Measurements from ENCODE around the gene SLC17A7.
"Not testable (repeated sequence)": the region's sequence is repeated elsewhere in the genome, so short reads cannot be mapped to it uniquely, and the experiment has no call there.

The SLC17A7 gene

DNA sequence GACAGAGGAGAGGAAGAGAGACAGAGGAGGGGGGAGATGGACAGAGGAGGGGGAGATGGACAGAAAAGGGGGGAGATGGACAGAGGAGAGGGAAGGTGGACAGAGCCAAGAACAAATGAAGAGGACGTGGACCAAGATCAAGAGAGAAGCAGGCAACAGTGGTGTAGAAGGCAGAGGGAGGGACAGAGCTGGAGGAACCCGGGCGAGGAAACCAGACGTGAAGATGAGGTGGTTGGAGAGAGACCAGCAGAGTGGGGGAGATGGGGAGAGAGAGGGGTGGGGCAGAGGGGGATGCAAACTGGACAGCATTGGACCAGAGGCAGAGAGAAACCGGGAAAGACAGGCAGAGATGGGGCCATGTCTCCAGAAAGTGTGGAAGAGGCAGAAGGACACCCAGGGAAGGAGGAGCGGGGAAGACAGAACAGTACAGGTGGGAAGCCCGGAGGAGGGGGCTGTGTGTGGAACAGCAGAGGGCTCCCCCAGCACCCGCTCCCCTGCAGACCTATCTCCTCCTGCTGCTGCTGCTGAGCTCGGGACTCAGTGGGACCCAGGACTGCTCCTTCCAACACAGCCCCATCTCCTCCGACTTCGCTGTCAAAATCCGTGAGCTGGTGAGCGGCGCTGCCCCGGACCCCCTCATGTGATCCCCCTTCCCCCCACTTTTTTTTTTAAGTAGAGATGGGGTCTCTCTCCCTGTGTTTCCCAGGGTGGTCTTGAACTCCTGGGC is 34.0 kb upstream of the SLC17A7 start:
- ATAC-seq, result no peak
- TF ChIP-seq BACH2 (CRISPR knock-in tag; IDR thresholded peaks at IDR 0.05; ENCODE audit: borderline replicate concordance) (no peak), ISL1 (CRISPR knock-in tag; IDR thresholded peaks at IDR 0.05) (no peak)

DNA sequence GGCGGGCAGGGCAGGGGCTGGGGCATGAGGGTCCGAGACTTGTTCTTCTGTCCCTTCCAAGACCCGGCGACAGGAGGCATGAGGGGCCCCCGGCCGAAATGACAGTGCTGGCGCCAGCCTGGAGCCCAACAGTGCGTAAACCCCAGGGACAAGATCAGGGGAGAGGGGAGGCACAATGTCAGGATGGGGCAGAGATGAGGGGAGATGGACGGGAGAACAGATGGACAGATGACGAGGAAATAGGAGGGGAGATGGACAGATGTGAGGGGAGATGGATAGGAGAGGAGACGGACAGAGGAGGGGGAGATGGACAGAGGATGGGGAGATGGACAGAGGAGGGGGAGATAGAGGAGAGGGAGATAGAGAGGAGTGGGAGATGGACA is 33.2 kb upstream of the SLC17A7 start:
- no peak for ATAC-seq
- TF ChIP-seq CSDC2 (CRISPR knock-in tag; IDR thresholded peaks at IDR 0.05), result no peak
- TF ChIP-seq TOX (CRISPR knock-in tag; IDR thresholded peaks at IDR 0.05; ENCODE audit: borderline replicate concordance), result no peak

DNA sequence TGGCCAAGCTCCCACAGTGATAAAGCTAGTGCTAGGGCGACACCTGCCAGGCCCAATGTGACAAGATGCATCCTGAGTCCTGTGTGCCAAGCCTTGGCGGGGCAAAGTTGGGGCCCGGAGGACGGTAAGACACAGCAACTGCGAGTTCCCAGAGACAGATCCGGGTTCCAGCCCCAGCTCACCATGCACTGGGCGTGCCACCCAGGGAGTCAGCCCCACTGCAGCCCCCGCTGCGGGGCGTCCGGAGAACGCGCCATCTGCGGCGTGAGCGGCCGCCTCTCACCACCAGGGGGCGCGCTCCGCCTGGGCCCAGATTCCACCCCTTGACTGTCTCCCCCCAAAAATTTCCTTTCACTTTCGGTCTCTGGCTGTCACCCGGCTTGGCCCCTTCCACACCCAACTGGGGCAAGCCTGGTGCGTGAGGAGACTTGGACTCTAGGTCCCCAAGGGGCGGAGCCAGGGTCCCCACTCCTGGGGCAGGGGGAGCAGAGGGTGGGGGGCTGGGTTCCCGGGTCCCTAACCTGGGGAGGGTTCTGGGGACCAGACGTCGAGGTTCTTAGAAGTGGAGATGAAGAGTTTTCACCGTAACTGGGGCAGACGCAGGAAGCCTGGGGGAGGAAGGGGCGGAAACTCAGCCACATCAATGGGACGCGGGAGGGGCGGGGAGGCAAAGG is 32.7 kb upstream of the SLC17A7 start, which contains the start of gene FLT3LG:
Gene FLT3LG, plus strand, starts transcription at position 348 of the 674 bp plus-strand sequence. CDS start 425 bp downstream, outside the sequence.
- peak; percentile 82 for ATAC-seq
- no peak for TF ChIP-seq TCF4 (CRISPR knock-in tag; IDR thresholded peaks at IDR 0.05; ENCODE audit: borderline replicate concordance)
- TF ChIP-seq, protein P1, sequence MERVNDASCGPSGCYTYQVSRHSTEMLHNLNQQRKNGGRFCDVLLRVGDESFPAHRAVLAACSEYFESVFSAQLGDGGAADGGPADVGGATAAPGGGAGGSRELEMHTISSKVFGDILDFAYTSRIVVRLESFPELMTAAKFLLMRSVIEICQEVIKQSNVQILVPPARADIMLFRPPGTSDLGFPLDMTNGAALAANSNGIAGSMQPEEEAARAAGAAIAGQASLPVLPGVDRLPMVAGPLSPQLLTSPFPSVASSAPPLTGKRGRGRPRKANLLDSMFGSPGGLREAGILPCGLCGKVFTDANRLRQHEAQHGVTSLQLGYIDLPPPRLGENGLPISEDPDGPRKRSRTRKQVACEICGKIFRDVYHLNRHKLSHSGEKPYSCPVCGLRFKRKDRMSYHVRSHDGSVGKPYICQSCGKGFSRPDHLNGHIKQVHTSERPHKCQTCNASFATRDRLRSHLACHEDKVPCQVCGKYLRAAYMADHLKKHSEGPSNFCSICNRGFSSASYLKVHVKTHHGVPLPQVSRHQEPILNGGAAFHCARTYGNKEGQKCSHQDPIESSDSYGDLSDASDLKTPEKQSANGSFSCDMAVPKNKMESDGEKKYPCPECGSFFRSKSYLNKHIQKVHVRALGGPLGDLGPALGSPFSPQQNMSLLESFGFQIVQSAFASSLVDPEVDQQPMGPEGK (CRISPR knock-in tag; IDR thresholded peaks at IDR 0.05; ENCODE audit: borderline replicate concordance), result peak; percentile 80; the same call in 1 of the 2 replicates

DNA sequence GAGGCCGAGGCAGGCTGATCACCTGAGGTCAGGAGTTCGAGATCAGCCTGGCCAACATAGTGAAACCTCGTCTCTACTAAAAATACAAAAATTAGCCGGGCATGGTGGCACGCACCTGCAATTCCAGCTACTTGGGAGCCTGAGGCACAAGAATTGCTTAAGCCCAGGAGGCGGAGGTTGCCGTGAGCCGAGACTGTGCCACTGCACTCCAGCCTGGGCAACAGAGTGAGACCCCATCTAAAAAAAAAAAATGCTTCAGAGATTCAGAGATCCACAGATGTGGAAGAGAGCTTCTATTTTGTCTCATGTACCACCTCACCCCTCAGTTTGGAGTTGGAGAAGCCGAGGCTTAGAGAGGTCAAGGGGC is 32.2 kb upstream of the SLC17A7 start:
- ATAC-seq, result not testable (repeated sequence)

DNA sequence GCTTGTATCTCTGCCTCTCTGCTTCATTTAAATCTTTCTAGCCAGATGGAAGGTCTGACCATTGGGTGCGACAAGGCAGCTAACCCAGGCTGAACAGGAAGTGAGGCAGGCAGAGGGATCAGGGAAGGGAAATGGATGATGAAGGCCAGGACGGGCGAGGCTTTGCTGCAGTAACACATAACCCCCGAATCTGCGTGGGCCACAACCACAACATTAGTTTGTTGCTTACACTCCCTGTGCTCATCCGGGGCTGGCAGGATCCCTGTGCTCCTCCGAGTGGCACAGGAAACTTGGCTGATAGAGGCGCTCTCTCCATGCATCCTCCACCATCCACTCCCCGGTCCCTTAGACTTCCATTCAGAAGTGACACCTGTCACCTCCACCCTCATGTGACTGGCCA is 31.6 kb upstream of the SLC17A7 start:
- ATAC-seq, result no peak
- TF ChIP-seq BACH2 (CRISPR knock-in tag; IDR thresholded peaks at IDR 0.05; ENCODE audit: borderline replicate concordance) (no peak), ZFP3 (CRISPR knock-in tag; IDR thresholded peaks at IDR 0.05) (no peak), ZFP30 (CRISPR knock-in tag; IDR thresholded peaks at IDR 0.05) (no peak), PPARA (CRISPR knock-in tag; IDR thresholded peaks at IDR 0.05; ENCODE audit: borderline replicate concordance) (no peak), ZNF565 (CRISPR knock-in tag; conservative IDR thresholded peaks at IDR 0.05; ENCODE audit: low read depth) (no peak), TCF4 (CRISPR knock-in tag; IDR thresholded peaks at IDR 0.05; ENCODE audit: borderline replicate concordance) (no peak), SNAI2 (CRISPR knock-in tag; IDR thresholded peaks at IDR 0.05) (no peak), OSR1 (CRISPR knock-in tag; IDR thresholded peaks at IDR 0.05) (no peak), ESRRG (CRISPR knock-in tag; IDR thresholded peaks at IDR 0.05) (no peak), TOX (CRISPR knock-in tag; IDR thresholded peaks at IDR 0.05; ENCODE audit: borderline replicate concordance) (no peak), ZC3H10 (CRISPR knock-in tag; IDR thresholded peaks at IDR 0.05) (no peak)
- TF ChIP-seq, protein P2, sequence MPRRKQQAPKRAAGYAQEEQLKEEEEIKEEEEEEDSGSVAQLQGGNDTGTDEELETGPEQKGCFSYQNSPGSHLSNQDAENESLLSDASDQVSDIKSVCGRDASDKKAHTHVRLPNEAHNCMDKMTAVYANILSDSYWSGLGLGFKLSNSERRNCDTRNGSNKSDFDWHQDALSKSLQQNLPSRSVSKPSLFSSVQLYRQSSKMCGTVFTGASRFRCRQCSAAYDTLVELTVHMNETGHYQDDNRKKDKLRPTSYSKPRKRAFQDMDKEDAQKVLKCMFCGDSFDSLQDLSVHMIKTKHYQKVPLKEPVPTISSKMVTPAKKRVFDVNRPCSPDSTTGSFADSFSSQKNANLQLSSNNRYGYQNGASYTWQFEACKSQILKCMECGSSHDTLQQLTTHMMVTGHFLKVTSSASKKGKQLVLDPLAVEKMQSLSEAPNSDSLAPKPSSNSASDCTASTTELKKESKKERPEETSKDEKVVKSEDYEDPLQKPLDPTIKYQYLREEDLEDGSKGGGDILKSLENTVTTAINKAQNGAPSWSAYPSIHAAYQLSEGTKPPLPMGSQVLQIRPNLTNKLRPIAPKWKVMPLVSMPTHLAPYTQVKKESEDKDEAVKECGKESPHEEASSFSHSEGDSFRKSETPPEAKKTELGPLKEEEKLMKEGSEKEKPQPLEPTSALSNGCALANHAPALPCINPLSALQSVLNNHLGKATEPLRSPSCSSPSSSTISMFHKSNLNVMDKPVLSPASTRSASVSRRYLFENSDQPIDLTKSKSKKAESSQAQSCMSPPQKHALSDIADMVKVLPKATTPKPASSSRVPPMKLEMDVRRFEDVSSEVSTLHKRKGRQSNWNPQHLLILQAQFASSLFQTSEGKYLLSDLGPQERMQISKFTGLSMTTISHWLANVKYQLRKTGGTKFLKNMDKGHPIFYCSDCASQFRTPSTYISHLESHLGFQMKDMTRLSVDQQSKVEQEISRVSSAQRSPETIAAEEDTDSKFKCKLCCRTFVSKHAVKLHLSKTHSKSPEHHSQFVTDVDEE (CRISPR knock-in tag; IDR thresholded peaks at IDR 0.05), result no peak
- TF ChIP-seq, protein P3, sequence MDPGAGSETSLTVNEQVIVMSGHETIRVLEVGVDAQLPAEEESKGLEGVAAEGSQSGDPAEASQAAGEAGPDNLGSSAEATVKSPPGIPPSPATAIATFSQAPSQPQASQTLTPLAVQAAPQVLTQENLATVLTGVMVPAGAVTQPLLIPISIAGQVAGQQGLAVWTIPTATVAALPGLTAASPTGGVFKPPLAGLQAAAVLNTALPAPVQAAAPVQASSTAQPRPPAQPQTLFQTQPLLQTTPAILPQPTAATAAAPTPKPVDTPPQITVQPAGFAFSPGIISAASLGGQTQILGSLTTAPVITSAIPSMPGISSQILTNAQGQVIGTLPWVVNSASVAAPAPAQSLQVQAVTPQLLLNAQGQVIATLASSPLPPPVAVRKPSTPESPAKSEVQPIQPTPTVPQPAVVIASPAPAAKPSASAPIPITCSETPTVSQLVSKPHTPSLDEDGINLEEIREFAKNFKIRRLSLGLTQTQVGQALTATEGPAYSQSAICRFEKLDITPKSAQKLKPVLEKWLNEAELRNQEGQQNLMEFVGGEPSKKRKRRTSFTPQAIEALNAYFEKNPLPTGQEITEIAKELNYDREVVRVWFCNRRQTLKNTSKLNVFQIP (CRISPR knock-in tag; IDR thresholded peaks at IDR 0.05; ENCODE audit: borderline replicate concordance, low read depth), result no peak

DNA sequence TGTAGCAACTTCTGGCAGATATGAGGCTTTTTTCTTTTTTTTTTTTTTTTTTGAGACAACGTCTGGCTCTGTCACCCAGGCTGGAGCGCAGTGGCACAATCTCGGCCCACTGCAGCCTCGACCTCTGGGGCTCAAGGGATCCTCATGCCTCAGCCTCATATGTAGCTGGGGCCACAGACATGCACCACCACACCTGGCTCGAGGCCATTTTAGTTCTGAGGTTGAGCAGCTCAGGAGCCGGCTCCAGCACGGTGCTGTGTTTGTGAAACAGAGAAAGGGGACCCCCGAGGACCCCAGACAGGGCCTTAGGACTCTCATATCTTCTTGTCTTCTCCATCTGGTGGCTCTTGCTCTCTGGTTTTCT is 29.3 kb upstream of the SLC17A7 start:
- no peak for ATAC-seq
- TF ChIP-seq GLIS3 (CRISPR knock-in tag; IDR thresholded peaks at IDR 0.05), result no peak
- no peak for TF ChIP-seq PPARA (CRISPR knock-in tag; IDR thresholded peaks at IDR 0.05; ENCODE audit: borderline replicate concordance)
- no peak for TF ChIP-seq BACH2 (CRISPR knock-in tag; IDR thresholded peaks at IDR 0.05; ENCODE audit: borderline replicate concordance)
- TF ChIP-seq TOX (CRISPR knock-in tag; IDR thresholded peaks at IDR 0.05; ENCODE audit: borderline replicate concordance), result no peak
- no peak for TF ChIP-seq ZNF8 (CRISPR knock-in tag; IDR thresholded peaks at IDR 0.05)
- no peak for TF ChIP-seq ZFP3 (CRISPR knock-in tag; IDR thresholded peaks at IDR 0.05)
- TF ChIP-seq, protein P4, sequence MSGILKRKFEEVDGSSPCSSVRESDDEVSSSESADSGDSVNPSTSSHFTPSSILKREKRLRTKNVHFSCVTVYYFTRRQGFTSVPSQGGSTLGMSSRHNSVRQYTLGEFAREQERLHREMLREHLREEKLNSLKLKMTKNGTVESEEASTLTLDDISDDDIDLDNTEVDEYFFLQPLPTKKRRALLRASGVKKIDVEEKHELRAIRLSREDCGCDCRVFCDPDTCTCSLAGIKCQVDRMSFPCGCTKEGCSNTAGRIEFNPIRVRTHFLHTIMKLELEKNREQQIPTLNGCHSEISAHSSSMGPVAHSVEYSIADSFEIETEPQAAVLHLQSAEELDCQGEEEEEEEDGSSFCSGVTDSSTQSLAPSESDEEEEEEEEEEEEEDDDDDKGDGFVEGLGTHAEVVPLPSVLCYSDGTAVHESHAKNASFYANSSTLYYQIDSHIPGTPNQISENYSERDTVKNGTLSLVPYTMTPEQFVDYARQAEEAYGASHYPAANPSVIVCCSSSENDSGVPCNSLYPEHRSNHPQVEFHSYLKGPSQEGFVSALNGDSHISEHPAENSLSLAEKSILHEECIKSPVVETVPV (CRISPR knock-in tag; IDR thresholded peaks at IDR 0.05), result no peak
- TF ChIP-seq, protein P5, sequence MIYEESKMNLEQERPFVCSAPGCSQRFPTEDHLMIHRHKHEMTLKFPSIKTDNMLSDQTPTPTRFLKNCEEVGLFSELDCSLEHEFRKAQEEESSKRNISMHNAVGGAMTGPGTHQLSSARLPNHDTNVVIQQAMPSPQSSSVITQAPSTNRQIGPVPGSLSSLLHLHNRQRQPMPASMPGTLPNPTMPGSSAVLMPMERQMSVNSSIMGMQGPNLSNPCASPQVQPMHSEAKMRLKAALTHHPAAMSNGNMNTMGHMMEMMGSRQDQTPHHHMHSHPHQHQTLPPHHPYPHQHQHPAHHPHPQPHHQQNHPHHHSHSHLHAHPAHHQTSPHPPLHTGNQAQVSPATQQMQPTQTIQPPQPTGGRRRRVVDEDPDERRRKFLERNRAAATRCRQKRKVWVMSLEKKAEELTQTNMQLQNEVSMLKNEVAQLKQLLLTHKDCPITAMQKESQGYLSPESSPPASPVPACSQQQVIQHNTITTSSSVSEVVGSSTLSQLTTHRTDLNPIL (CRISPR knock-in tag; IDR thresholded peaks at IDR 0.05; ENCODE audit: low read depth), result no peak
- no peak for TF ChIP-seq ZNF565 (CRISPR knock-in tag; conservative IDR thresholded peaks at IDR 0.05; ENCODE audit: low read depth)
- no peak for TF ChIP-seq ARNTL (CRISPR knock-in tag; IDR thresholded peaks at IDR 0.05; ENCODE audit: borderline replicate concordance, low read depth)
- TF ChIP-seq, protein P3 (CRISPR knock-in tag; IDR thresholded peaks at IDR 0.05; ENCODE audit: borderline replicate concordance, low read depth), result no peak
